ENCODE measurements around the gene PTPRG. TPM values are rescaled to one million over a fixed set of nuclear protein-coding genes. Genes with fewer than 3 reads are reported as not detected.
"Not testable (repeated sequence)": the region's sequence is repeated elsewhere in the genome, so short reads cannot be mapped to it uniquely, and the experiment has no call there.

PTPRG gene
- total and polyA plus RNA-seq, 12 donors, result 6.3 to 119 (median 72.2) TPM

- H3K4me3 ChIP-seq, result no peak overlapping the region
- no peaks in the 10 kb centered on the region for H3K27me3 ChIP-seq
- TF ChIP-seq POLR2A (IDR thresholded peaks at IDR 0.05), result no peak
- TF ChIP-seq, protein P1, sequence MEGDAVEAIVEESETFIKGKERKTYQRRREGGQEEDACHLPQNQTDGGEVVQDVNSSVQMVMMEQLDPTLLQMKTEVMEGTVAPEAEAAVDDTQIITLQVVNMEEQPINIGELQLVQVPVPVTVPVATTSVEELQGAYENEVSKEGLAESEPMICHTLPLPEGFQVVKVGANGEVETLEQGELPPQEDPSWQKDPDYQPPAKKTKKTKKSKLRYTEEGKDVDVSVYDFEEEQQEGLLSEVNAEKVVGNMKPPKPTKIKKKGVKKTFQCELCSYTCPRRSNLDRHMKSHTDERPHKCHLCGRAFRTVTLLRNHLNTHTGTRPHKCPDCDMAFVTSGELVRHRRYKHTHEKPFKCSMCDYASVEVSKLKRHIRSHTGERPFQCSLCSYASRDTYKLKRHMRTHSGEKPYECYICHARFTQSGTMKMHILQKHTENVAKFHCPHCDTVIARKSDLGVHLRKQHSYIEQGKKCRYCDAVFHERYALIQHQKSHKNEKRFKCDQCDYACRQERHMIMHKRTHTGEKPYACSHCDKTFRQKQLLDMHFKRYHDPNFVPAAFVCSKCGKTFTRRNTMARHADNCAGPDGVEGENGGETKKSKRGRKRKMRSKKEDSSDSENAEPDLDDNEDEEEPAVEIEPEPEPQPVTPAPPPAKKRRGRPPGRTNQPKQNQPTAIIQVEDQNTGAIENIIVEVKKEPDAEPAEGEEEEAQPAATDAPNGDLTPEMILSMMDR (IDR thresholded peaks at IDR 0.05), result no peak
- no peaks in the 10 kb centered on the region for H3K36me3 ChIP-seq (replicated peaks in 1 of 2)
- no peaks in the 10 kb centered on the region for H3K9me3 ChIP-seq (replicated peaks in 1 of 3)
- H3K4me1 ChIP-seq (replicated peaks in 1 of 2), result peaks cover 0 to 9% of the 10 kb centered on the region in 2 donors
- WGBS, 4 donors, result 76 to 85% (median 80%) methylated on average over 12 to 13 of the region's 13 CpGs
- peak in 1 of 7 donors; percentile 12 for DNase-seq
- intact Hi-C loops (cut with DNase I), result no loop called here
- no peak overlapping the region for H3K27ac ChIP-seq
Measured at GRCh38 chr3:61688307-61688984, 127.1 kb downstream of the PTPRG start.

DNA sequence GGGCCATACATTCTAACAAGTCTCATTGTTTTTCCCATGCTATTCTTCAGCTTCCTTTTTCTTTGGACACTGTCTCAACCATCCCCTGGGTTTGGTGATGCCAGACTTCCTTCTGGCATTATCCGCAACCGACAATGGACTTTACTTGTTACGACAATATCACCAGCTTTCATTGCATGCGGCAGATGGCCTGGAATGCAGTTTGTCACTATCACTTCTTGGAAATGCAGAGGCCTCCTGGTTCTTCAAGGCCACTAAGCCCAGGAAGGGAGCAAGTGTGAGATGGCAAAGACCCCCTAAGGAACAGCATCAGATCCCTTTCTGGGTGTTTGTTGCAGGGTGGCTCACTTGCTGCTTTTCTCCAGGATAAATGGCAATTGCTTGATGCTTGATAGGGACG, 128.6 kb downstream of the PTPRG start:
- Histone ChIP-seq H3K4me3 (no peak overlapping the region), H3K4me1 (replicated peaks in 1 of 2) (peaks cover 0 to 9% of the 10 kb centered on the region in 2 donors), H3K36me3 (replicated peaks in 1 of 2) (no peaks in the 10 kb centered on the region), H3K27ac (no peak overlapping the region), H3K27me3 (no peaks in the 10 kb centered on the region), H3K9me3 (replicated peaks in 1 of 3) (no peaks in the 10 kb centered on the region)
- TF ChIP-seq, protein P1 (IDR thresholded peaks at IDR 0.05), result no peak
- no peak for TF ChIP-seq POLR2A (IDR thresholded peaks at IDR 0.05)
- DNase-seq, result no peak
- WGBS, 4 donors, result 83 to 96% (median 90%) methylated on average over 5 of the region's 5 CpGs
- intact Hi-C loops (cut with DNase I), result no loop called here

- Histone ChIP-seq H3K9me3 (replicated peaks in 1 of 3) (no peaks in the 10 kb centered on the region), H3K27ac (no peak overlapping the region), H3K36me3 (replicated peaks in 1 of 2) (no peaks in the 10 kb centered on the region), H3K4me1 (replicated peaks in 1 of 2) (peaks cover 0 to 9% of the 10 kb centered on the region in 2 donors), H3K27me3 (no peaks in the 10 kb centered on the region), H3K4me3 (no peak overlapping the region)
- TF ChIP-seq, protein P1 (IDR thresholded peaks at IDR 0.05), result no peak
- no peak for TF ChIP-seq POLR2A (IDR thresholded peaks at IDR 0.05)
- DNase-seq, result no peak
- intact Hi-C loops (cut with DNase I), result no loop called here
- WGBS, 4 donors, result 82 to 93% (median 86%) methylated on average over 2 of the region's 2 CpGs
Measured at GRCh38 chr3:61691466-61691865, 130.1 kb downstream of the PTPRG start.

- Histone ChIP-seq H3K27ac (no peak overlapping the region), H3K36me3 (replicated peaks in 1 of 2) (no peaks in the 10 kb centered on the region), H3K27me3 (no peaks in the 10 kb centered on the region), H3K4me3 (no peak overlapping the region), H3K9me3 (replicated peaks in 1 of 3) (no peaks in the 10 kb centered on the region), H3K4me1 (replicated peaks in 1 of 2) (no peaks in the 10 kb centered on the region)
- TF ChIP-seq POLR2A (IDR thresholded peaks at IDR 0.05), result no peak
- TF ChIP-seq, protein P1 (IDR thresholded peaks at IDR 0.05), result no peak
- WGBS, 4 donors, result 78 to 88% (median 83%) methylated on average over 2 of the region's 2 CpGs
- DNase-seq, result no peak
- intact Hi-C loops (cut with DNase I), result no loop called here
Measured at GRCh38 chr3:61697301-61697700, 135.9 kb downstream of the PTPRG start.

GRCh38 chr3:61698278-61699072, 137.1 kb downstream of the PTPRG start:
- H3K27me3 ChIP-seq; H3K9me3 ChIP-seq (replicated peaks in 1 of 3); intact Hi-C loops (cut with DNase I): not testable (repeated sequence)

More at GRCh38 chr3:61698278-61699072, 137.1 kb downstream of the PTPRG start:
- not testable (repeated sequence) for H3K4me1 ChIP-seq (replicated peaks in 1 of 2); H3K4me3 ChIP-seq; DNase-seq; H3K36me3 ChIP-seq (replicated peaks in 1 of 2); H3K27ac ChIP-seq
- WGBS, 4 donors, result 89 to 95% (median 94%) methylated on average over 3 of the region's 3 CpGs

All from adrenal gland (tissue), 12 donors.